SW480 (cell line): Measurements from ENCODE around the gene KRT82.
"Not testable (repeated sequence)": the region's sequence is repeated elsewhere in the genome, so short reads cannot be mapped to it uniquely, and the experiment has no call there.

Experiments
- DNase-seq: peaks from one replicate; pipeline ENCODE4 v3.0.0-alpha.2; 2016; ENCODE audit warnings: low spot score

Gene KRT82

DNA sequence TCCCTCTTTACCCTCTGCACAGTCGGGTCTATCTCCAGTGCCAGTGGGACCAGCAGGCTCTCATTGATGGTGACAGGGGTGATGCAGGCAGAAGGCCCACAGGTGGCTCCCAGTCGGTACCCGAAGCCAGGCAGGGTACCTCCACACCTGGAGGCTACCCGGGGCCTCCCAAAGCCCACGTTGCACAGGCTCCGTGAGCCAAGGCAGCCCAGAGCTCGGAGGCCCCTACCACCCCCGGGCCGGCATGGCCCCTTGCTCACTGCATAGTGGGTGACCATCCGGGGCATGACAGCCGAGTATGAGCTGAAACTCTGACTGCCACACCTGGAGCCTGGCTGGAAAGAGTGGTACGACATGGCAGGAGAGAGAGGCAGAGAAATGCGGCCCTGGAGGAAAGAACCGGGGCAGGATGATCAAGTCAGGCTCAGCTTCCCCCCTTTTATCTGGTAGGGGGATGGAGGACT lies at the start of gene KRT82:
Gene KRT82 (minus strand): TSS at position 414 of the 464 bp plus-strand sequence. CDS start 58 bp downstream, at position 356.
- DNase-seq = no peak

DNA sequence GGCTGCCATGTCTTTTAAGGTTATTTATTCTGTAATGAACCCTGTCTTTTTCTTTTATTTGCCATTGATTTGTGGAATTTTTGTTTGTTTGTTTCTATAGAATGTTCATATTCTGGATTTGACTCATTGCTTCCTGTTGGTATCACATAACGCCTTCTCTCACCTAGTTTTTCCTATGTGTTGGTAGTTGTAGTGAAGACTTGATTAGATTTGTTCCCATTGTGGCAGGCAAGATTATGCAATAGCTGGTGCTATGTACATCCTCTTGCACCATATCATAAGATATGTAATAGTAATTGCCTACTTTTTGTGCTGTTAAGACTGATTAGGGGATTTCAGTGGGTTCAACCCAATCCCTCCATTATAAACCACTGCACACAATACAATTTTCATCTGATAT lies 49.7 kb upstream of the KRT82 start:
- no peak for DNase-seq

DNA sequence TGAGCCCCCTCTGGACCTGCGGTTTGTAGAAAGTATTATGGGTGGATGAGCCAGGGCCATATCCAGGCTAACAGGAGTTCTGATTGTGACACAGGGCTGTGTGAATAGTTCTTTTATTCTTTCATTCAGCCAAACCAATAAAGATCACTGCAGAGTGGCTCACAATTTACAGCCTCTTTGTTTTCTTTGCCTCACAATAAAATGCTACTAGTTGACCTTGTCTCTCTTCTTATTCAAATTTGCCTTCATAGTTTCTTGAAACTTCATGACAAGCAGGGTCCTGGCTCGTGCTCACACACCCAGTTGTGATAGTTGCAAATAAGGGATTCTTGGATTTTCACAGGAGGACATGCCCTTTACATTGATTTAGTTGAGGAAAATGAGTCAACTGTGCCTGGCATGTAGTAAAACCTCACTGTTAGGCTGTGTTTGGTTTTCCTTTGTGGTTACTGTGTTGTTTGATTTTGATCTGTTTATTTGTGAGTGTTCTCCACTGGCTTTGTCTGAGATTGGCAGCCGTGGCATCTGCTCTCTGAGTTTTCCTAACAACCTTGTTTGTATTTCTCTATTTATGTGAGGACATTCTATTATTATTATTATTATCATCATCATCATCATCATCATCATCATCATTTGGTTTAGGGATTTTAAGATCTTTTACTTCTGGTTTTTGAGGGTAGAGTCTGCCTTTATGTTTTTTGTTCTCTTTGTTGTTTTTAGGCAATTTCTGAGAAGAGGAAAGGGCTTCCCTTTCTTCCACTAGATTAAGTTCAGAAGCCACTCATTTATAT lies 48.5 kb upstream of the KRT82 start:
- peak; percentile 80 for DNase-seq

DNA sequence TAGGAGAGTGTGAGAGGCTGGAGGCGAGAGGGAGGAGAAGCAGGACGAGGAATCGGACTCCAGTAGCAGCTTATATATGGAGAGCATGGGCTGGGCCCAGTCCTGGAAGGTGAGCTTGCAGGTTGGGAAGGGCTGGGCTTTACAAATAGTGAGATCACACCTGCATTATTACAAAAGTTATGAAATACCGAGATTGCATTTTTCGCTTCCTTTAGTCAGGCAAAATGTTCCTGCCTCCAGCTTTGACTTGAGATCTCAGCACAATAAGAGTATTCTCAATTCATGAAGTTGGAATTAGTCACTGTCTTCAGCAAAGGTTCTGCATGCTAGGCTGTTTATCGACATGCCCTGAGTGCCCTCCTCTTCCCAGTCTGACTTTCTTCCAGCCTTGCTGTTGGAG lies 46.0 kb upstream of the KRT82 start, which contains the start of gene KRT6B:
Gene KRT6B (minus strand): TSS at position 46 of the 400 bp plus-strand sequence. CDS start 68 bp downstream, outside the sequence.
- no peak for DNase-seq

DNA sequence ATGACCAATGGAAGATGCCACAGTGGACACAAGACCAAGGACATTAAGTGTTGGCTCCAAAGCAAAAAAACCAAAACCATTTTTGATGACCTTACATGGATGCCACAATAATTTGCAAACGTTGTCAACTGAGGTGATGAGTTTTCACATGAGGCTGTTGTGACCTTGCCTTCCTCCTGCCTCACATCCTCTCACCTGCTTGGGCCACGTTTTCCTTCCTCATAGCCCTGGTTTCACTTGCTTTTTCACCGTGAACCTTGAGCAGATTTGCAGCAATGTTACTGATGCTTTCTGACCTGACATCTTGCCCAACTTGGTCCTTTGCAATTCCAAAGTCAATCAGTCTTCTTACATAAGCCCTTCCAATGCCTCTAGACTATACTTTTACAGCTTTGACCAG lies 42.1 kb upstream of the KRT82 start:
- DNase-seq = no peak

DNA sequence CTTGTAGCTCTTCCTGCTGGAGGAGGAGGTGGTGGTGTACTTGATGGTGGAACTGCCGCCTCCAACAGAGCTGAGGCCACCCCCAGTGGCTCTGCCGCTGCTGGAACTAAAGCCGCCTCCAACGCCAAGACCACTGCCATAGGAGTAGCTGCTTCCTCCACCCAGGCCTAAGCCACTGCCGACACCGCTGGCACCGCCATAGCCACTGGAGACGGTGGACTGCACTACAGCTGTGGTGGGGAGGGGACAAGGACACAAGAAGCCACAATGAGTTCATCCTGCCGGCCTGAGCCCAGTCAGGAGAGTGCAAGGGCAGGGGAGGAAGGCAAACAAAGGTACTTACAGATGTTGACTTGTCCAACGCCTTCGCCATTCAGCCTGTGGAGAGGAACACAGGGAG lies 41.1 kb upstream of the KRT82 start:
- not testable (repeated sequence) for DNase-seq

DNA sequence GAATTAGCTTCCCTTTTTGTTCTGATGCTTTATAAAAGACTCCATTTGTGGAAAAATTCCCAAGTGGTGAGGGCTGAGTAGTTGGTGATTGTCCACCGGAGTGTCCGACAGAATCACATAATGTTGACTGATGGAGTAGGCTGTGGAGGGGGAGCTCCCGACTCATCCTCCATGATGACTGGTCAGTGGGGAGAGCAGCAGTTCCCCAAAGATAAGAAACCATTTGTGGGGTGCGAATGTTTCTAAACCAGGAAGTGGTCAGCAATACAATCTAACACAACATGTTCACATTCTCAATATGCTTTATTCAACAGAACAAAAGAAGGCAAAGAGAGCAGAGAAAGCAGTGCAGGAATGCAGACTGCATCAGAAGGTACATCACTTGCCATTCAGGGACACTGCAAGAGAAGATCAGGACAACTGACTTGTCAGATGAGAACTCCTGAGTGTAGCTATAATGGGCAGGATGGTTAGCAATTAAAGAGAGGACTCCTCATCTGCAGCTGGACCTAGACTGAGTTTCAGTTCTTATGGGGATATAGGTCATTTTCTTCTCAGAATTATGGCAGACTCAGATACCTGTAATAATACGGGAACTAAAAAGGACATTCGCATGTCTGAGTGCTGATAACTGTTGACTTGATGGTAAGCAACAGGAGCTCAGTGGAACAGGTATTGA lies 40.4 kb upstream of the KRT82 start:
- DNase-seq = no peak

DNA sequence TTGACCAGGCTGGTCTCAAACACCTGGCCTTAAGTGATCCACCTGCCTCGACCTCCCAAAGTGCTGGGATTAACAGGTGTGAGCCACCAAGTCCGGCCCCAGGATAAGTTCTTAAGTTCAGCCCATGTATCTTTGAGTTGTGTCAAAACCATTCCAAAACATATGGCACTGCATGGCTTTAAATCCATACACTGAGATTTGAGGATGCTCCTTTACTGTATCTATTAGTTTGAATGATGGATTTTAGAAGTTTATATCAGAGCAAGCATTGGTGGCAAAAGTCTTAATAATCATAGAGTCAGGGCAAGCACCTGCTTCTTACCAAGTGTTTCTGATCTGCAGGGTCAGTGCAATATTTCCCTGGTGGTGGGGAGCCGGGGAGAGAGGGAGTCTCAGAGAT lies 39.7 kb upstream of the KRT82 start:
- no peak for DNase-seq

DNA sequence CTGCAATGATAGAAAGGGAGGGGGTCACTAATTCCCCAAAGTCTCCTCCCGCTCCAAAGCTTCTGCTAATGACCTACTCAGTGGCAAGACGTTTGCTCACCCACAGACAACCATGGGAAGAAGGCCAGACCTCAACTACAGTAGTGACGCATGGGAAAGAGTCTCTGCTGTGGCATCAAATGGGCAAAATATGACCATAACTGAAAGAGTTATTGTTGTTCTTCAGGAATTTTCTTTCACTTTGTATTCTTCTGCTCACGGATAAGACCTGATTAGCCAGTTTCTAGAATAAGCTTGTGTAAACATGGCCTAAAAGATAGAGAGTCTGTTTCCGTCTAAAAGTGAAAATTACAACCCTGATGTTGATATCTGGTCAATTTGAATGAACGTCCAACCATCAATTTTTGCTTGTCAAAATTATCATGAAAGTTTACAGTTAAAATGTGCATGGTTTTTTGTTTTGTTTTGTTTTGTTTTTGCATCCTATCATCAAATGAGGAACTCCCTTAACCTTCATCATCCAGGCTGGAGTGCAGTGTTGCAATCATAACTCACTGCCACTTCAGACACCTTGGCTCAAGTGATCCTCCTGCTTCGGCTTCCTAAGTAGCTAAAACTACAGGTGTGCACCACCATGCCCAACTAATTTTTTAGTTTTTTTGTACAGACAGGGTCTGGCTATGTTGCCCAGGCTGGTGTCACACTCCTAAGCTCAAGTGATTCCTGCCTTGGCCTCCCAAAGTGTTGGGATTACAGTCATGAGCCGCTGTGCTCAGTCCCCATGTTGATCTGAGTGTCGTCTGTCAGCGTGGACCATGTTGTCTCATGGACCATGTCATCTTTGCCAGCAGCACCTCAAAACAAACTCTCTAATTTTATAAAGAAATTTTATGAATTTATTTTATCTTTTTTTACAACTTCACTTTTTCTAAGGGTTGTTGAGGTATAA lies 38.8 kb upstream of the KRT82 start:
- no peak for DNase-seq

DNA sequence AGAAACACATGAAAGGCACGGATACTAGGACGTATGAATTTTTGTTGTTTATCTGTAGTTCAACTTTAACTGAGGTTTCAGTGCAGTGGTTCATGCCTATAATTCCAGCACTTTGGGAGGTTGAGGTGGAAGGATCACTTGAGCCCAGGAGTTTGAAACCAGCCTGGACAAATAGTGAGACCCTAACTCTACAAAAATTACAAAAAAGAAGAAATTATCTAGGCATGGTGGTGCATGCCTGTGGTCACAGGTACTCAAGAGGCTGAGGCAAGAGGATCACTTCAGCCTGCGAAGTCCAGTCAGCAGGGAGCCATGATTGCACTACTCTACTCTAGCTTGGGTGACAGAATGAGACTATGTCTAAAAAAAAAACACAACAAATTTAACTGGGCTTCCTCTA lies 37.8 kb upstream of the KRT82 start:
- no peak for DNase-seq

DNA sequence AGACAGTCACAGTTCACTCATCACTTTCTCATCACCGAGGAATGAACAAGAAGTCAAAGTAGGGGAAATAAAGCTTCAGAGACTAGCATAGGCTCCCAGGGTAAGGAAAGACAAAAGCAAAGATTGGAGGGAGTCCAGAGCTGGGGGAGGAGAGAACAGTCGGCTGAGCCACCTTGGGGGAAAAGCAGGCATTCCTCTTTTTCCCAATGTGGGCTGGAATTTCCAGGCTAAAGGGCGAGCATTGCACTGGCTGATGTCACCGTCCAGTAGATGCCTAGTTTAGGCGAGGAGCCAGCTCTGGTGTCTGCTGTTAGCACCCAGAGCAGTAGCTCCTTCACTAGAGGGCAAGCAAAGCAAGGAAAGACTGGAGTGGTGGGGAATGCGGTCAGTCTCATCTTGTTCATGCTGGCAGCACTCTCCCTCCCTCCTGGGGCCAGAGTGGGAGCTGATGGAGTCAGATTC lies 36.5 kb upstream of the KRT82 start:
- peak; percentile 88 for DNase-seq

DNA sequence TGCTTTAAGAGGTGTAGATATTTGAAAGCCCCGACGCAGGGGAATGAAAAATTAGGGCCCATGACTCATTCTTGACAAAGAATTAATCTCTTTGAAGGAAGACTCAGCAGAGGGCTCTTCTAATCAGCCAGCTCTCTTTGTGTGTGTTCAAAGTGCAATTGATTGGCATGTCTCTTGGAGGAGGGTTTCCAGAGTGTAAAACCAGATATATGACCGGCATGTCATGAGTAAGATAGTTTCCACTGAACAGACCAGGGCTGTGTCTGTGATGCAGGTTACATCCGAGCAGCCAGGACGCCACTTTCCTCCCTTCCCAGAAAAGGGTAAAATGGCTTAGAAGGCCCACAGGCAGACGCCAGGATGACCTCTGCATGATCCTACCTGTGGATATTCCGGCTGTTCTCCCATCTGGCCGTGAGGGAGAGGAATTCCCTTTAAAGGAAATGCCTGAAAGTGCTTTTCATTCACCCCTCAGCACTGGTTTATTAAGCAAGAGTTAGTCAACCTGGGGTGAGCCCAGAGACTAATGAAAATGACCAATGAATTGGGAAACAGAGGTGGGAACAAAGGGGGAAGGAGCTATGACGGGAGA lies 35.3 kb upstream of the KRT82 start:
- DNase-seq = peak; percentile 96

DNA sequence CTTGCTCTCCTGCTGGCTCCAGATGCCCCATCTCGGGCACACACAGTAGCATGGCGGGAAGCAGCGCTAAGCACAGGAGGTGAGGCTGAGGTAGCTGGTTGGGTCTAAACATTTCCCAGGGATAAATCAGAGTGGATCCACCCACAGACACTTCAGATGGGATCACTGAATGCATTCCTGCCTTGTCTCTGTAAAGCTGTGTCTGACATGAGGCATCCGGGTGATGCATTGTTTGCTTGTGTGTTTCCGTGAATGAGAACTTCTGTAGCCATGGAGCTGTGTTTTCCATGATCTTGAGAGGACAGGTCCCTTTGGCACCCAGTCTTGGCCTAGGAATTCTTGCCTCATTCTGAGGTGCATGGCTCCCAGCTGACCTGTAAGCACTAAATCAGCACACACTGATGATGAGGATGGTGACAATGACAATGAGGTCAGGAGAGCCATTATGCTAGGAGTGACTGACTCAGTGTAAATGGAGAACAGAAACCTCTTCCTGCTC lies 34.7 kb upstream of the KRT82 start:
- DNase-seq = peak; percentile 81

DNA sequence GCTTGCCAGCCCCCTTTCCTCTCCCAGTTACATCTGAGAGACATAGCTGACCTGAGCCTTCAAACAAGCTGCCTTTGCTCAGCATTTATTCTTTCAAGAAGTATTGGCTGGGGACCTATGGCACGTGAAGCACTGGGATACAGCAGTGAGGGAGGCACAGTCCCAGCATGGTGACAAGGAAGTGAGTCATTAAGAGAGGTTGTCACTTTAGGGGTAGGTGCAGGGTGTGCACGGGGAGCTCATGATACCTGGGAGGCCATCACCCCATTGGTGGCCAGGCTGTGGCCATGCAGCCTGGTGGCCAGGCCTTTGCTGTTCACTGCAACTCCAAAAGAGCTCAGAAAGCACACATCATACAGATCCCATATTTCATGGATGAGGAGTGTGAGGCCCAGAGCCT lies 33.7 kb upstream of the KRT82 start:
- peak; percentile 66 for DNase-seq

DNA sequence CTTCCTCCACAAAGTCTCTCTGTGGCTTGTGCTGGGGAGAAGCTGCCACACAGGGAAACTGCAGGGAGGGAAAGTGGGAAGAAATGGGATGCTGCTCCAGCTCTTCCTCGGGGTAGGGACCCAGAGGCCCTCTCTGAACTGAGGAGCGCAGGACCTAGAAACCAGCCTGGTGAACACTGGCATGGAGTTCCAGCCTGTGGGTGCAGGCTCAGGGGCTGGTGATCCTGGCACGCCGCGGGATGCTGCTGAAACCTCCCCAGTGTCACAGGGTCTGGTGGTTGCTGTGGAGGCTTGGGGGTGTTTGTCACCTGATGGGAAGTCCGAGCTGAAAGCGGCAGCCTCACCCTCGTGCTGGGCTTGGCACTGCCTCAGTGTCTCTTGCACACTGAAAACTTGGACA lies 33.3 kb upstream of the KRT82 start:
- no peak for DNase-seq

DNA sequence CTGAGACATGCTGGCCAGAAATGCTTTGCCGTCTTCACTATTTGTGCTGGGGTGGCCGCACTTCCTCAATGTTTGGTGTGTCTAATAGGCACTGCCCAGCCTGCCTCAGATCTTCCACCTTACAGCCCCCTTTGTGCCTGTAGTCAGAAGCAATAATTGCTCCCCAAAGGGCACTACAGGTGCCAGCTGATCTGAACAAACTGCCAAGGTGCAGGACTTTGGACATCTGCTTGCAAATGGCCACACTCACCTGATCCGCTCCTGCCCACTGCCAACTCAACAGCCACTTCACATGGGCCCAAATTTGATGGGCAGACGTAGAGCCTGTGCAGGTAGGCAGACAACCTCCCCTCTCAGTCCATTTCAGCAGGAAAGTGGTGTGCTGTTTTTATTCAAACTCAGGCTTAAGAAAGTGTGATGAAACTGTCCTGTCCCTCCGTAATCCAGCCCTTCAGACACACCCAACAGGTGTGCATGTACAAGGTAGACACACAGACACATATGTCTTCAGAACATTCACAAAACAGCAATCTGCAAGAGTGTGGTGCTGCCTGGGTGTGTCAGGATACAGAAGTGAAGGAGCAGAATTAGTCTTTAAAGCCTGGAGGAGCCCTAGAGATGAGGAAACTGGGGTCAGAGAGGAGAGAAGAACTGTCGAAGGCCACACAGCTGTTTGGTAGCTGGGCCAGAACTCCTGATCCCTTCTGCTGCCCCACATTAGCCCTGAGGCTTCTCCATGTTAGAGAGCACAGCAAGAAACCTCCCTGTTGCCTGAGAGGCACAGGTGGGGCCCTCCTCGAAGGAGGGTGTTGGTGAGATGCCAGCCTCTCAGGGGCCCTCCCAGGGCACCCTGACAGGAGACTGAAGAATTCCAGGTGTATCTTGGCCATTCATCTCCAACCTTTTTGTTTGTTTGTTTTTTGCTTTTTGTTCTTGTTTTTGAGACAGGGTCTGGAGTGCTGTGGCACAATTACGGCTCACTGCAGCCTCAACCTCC lies 32.5 kb upstream of the KRT82 start:
- no peak for DNase-seq

DNA sequence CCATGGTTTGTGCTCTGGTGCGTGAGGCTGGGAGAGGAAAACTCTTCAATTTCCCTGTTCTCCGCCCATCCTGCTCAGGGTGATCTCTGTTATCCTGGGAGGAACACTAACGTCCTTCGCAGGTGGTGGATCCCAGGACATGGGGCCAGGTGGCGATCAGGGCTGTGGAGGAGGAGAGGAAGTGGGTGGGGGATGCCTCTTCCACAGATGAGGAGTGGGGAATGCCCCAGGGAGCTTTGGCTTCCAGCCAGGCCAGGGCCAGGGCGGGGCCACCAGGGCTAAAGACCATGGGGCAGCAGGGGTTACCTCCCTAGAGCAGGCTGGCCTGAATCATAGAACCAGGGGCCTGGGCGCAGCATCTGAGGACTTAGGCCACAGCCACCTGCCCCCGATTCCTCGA lies 31.4 kb upstream of the KRT82 start:
- DNase-seq = no peak

DNA sequence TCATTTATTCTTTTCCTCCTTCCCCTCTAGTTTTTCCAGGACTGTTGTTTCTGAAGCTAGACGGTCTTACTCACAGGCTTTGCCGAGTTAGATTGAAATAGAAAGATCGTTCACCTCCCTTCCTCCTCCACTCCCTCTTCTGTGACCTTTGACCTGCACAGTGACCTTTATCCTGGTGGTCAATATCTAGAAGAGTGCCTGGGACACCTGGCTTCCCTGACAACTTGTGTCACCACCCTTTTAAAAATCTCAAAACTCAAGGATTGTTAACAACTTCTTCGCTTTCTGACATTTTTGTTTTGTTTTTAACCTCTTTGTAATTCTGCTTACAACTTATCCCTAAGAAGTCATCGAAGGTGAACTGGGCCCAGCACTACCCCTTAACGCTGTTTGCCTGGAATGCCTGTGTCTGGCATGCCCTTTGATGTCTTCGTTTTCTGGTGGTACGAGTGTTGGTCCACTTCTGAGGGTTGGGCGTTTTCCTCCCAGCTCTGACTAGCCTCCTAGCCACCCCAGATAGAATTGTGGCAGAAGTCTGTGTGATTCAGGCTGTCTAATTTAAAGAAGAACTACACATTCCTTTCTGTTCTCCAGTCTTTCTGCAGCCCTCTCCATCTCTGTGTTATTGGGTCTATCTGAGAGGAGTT lies 30.8 kb upstream of the KRT82 start:
- DNase-seq = peak; percentile 69

DNA sequence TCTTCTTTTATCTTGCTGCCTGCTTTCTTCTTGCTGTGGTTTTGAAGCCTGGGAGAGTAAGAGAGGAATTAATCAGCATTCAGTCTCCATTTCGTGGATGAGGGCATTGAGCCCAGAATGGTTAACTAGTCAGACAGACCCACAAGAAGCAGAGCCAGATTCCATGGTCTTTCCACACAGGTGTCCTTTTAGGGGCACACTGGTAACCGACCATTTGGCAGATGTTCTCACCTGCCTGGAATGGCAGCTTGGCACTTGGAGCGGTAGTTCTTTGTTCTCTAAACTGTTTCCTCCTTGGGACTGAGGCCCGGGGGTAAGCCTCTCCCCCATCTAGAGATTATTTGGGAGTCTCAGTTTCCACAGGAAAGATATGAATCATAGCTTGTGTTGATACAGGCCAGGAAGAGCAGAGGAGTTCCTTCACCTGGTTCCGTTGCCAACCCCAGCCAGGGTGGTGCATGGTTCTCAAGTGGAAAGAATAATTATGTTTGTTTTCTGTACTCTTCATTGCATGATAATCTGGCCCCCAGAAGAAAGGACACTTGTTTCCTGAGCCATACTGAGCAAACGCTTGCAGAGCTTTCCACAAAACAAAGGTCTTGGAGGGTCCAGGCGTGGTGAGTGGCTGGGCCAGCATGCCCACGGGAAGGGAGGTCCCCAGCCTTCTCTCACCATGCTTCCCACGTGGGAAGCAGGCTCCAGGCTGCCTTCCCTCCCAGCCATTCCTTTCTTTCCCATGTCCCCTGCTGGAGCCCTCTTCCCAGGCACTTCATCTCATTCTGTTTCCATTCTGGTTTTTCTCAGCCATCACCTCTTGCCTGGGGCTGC lies 30.1 kb upstream of the KRT82 start:
- DNase-seq = no peak
